ENCODE measurements around the gene CERS1.
A peak's percentile ranks its signal among the peaks of the same experiment; 100 is the strongest.
"Not testable (repeated sequence)": the region's sequence is repeated elsewhere in the genome, so short reads cannot be mapped to it uniquely, and the experiment has no call there.

Gene CERS1

DNA sequence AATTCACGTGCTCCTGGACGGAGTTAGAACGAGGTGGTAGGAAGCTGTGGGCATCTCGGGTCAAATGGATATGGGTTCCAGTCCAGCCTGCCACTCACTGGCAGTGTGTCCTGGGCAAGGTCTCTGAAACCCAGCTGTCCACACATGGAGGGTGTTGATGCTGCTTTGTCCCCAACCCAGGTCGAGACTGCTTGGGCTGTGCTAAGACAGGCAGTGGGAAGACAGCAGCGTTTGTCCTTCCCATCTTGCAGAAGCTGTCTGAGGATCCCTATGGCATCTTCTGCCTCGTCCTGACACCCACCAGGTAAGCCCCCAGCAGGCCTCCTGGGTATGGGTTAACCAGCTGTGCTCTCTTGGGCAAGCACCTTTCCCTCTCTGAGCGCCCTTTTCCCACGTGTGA is 24.4 kb upstream of the CERS1 start:
- TF ChIP-seq SPI1 (IDR thresholded peaks at IDR 0.05; ENCODE audit: low read depth, low read length) (no peak), POLR2A (IDR thresholded peaks at IDR 0.05; ENCODE audit: low read depth, low read length) (no peak), POLR2AphosphoS5 (IDR thresholded peaks at IDR 0.05; ENCODE audit: low read depth, low read length) (no peak), TAF1 (IDR thresholded peaks at IDR 0.05; ENCODE audit: low read depth, low read length) (no peak), POU2F2 (IDR thresholded peaks at IDR 0.05; ENCODE audit: low read depth, low read length) (no peak), PAX5 (IDR thresholded peaks at IDR 0.05; ENCODE audit: insufficient read depth, low read length, severe bottlenecking) (no peak)
- FAIRE-seq (no peak), DNase-seq (ENCODE audit: insufficient read length, low spot score) (no peak)

DNA sequence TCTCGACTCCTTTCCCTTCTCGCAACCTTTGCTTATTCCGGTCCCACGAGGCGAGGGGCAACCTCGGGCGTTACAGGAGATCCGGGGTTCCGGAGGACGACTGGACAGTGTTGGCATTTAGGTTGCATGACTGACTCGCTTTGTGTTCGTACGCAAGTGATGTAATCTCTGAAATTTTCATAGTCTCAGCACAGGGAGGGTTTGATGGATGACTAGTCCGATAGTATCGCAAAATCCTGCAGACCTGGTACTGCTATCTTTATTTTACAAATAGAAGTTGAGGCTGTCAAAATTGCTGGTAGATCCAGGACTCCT is 23.9 kb upstream of the CERS1 start:
- no peak for DNase-seq (ENCODE audit: insufficient read length, low spot score)
- no peak for TF ChIP-seq POU2F2 (IDR thresholded peaks at IDR 0.05; ENCODE audit: low read depth, low read length)
- no peak for TF ChIP-seq TAF1 (IDR thresholded peaks at IDR 0.05; ENCODE audit: low read depth, low read length)
- TF ChIP-seq POLR2AphosphoS5 (IDR thresholded peaks at IDR 0.05; ENCODE audit: low read depth, low read length) = no peak
- TF ChIP-seq SPI1 (IDR thresholded peaks at IDR 0.05; ENCODE audit: low read depth, low read length) = no peak
- TF ChIP-seq POLR2A (IDR thresholded peaks at IDR 0.05; ENCODE audit: low read depth, low read length) = no peak
- no peak for TF ChIP-seq PAX5 (IDR thresholded peaks at IDR 0.05; ENCODE audit: insufficient read depth, low read length, severe bottlenecking)
- FAIRE-seq = no peak

DNA sequence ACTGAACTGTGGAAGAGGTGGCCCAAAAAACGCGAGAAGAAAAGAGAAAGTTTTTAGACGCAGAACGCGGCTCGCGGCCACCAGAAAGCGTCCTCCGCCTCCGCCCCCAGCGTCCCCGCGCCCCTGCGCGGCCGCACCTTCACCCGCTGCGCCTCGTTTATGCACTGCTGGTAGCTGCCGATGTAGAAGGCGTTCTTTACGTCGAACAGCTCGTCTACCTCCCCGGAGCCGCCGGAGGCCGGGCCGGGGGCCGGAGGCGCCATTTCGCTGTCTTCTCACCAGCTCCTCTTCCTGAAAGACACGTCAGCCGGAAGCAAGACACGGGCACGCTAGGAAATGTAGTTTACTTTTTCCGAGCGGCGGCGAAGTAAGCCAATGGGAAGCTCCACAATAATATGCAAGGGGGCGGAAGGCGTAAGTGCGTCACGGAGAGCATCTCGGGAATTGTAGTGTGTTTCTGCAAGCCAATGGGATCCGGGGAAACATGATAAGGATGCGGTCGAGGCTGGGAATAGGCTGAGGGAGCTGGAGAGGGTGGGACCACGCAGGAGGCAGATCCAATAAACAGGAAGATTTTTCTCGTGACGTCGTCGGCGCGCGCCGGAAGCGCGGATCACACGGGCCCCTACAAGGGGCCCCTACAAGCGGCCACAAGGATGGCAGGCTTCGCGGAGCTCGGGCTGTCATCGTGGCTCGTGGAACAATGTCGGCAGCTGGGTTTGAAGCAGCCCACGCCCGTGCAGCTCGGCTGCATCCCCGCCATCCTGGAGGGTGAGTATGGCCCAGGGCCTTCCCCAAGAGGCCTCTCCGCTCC is 23.3 kb upstream of the CERS1 start, which contains the start of the genes COPE and DDX49:
COPE (minus strand) TSS at position 302 of the 814 bp plus-strand sequence; CDS start at position 263, 39 bp downstream.
DDX49 (plus strand) TSS at position 630 of the 814 bp plus-strand sequence; CDS start at position 657, 27 bp downstream.
- TF ChIP-seq TAF1 (IDR thresholded peaks at IDR 0.05; ENCODE audit: low read depth, low read length) (peak; percentile 94), POLR2AphosphoS5 (IDR thresholded peaks at IDR 0.05; ENCODE audit: low read depth, low read length) (peak; percentile 91), POLR2A (IDR thresholded peaks at IDR 0.05; ENCODE audit: low read depth, low read length) (peak; percentile 94), POU2F2 (IDR thresholded peaks at IDR 0.05; ENCODE audit: low read depth, low read length) (peak; percentile 90), PAX5 (IDR thresholded peaks at IDR 0.05; ENCODE audit: insufficient read depth, low read length, severe bottlenecking) (no peak), SPI1 (IDR thresholded peaks at IDR 0.05; ENCODE audit: low read depth, low read length) (no peak)
- FAIRE-seq = peak; percentile 99
- peak; percentile 98 for DNase-seq (ENCODE audit: insufficient read length, low spot score)

DNA sequence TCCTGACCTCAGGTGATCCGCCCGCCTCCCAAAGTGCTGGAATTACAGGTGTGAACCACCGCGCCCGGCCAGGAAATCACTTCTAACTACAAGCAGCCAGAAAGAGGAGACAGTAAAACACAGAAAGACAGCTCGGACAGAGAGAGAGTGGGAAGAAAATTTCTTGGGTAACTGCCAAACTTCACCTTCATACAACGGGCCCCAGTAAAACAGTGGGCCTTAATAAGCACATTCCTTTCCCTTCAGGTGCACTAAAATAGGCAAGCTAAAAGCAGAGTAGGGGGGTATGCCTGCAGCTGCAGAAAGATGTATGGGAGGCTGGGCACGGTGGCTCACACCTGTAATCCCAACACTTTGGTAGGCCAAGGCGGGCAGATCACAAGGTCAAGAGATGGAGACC is 21.6 kb upstream of the CERS1 start:
- DNase-seq (ENCODE audit: insufficient read length, low spot score); FAIRE-seq: not testable (repeated sequence)

DNA sequence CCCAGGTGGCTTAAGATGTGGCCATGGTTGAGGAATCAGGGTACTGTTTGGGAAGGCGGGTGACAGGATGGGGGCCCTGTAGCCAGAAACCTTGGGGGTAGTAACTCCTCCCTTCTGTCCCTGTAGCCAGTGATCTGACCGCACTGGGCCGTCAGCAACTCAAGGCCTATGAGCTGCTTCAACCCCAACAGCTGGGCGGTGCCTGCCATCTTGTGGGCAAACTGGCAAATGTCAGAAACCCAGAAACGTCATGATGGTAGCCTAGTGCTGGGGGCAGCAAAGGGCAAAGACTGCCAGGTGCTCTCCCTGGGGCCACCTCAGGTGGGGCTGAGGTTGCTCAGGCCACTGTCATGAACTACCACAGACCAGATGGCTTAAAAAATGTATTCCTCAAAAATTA is 19.7 kb upstream of the CERS1 start:
- no peak for FAIRE-seq
- TF ChIP-seq POLR2AphosphoS5 (IDR thresholded peaks at IDR 0.05; ENCODE audit: low read depth, low read length) = no peak
- no peak for TF ChIP-seq SPI1 (IDR thresholded peaks at IDR 0.05; ENCODE audit: low read depth, low read length)
- no peak for TF ChIP-seq POU2F2 (IDR thresholded peaks at IDR 0.05; ENCODE audit: low read depth, low read length)
- DNase-seq (ENCODE audit: insufficient read length, low spot score) = no peak

DNA sequence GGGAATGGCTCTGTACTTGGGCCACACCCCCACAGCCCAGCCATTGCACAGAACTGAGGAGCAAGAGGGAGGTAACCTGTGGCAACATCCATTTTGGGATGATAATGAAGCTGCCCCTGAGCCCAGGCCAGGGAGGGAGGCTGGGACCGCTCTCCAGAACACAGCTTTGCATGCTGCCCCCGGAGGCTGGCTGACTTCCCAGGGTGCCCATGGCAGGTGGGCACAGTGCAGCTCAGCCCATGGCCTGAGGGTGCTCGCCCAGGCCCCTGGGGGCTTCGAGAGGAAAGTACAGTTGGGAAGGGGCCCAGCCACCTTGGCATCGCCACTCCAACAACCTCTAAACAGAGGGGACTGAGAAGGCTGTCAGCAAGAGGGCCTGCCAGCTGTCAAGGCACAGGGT is 17.5 kb upstream of the CERS1 start:
- no peak for FAIRE-seq
- no peak for DNase-seq (ENCODE audit: insufficient read length, low spot score)
- TF ChIP-seq SPI1 (IDR thresholded peaks at IDR 0.05; ENCODE audit: low read depth, low read length) (no peak), POLR2A (IDR thresholded peaks at IDR 0.05; ENCODE audit: low read depth, low read length) (no peak), TAF1 (IDR thresholded peaks at IDR 0.05; ENCODE audit: low read depth, low read length) (no peak), POLR2AphosphoS5 (IDR thresholded peaks at IDR 0.05; ENCODE audit: low read depth, low read length) (no peak), PAX5 (IDR thresholded peaks at IDR 0.05; ENCODE audit: insufficient read depth, low read length, severe bottlenecking) (no peak), POU2F2 (IDR thresholded peaks at IDR 0.05; ENCODE audit: low read depth, low read length) (no peak)

DNA sequence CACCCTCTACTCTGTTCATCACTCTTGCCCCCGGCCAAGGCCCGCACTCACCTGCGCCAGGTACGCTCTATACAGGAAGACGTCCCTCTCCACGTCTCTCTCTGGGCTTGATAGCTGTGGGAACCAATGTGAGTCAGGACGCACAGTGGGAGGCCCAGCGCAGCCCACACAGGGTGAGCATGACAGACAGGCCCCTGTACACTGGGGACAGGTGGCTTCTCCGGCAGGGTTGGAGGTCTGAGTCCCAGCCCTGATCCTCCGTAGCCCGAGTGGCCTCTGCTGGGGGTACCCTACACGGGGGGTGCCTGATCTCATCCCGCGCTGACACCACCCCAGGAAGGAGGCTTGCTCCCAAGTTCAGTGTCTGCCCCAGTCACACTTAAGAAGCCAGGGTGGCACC is 17.0 kb upstream of the CERS1 start:
- no peak for DNase-seq (ENCODE audit: insufficient read length, low spot score)
- TF ChIP-seq POU2F2 (IDR thresholded peaks at IDR 0.05; ENCODE audit: low read depth, low read length) (no peak), POLR2AphosphoS5 (IDR thresholded peaks at IDR 0.05; ENCODE audit: low read depth, low read length) (peak; percentile 32; the same call in 1 of the 2 replicates)
- FAIRE-seq = no peak

DNA sequence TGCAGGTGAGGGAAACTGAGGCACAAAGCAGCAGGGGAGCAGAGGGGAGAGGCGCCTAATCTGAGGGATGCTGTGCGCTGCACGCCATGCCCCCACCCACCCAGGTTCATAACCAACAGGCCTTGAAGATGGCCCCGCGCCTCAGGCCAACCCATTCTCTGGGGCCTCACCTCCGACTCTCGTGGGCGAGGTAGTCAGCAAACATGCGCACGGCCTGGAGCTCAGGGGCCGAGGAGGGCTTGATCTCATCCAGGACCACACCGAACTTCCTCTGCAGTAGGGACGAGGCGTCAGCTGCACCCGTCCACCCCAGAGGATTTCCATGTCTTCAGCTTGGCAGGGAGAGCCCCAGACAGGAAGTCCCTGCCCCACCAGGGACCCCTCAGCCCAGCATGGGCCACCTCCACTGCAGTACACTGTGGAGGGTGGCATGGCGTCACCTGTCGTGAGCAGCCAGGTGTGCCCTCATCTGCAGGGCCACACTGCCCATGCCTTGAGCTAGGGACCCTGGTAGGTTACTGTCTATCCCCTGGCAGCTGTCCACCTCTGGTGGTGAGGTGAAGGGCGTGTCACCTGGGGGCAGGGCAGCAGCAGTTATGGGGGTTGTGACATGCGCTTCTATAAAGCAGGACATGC is 15.0 kb upstream of the CERS1 start:
- FAIRE-seq (no peak), DNase-seq (ENCODE audit: insufficient read length, low spot score) (no peak)

DNA sequence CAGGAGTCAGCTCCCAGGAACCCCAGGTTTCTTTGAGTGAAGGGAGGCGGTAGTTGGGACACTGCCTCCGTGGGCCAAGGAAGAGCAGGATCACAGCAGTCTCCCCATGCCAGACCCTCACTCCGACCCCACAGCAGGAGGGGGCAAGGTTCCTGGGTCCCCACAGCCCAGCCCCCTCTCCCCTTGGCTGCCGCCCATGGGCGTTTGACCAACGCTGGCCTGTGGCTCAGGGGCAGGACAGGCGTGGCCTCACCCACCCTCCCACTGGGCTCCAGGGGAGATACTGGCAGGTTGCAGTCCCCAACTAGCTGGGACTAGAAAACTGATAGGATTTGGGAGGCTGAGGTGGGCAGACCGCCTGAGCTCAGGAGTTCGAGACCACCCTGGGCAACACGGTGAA is 14.1 kb upstream of the CERS1 start:
- FAIRE-seq = no peak
- DNase-seq (ENCODE audit: insufficient read length, low spot score) = no peak
- no peak for TF ChIP-seq POU2F2 (IDR thresholded peaks at IDR 0.05; ENCODE audit: low read depth, low read length)
- TF ChIP-seq POLR2A (IDR thresholded peaks at IDR 0.05; ENCODE audit: low read depth, low read length) = no peak
- TF ChIP-seq SPI1 (IDR thresholded peaks at IDR 0.05; ENCODE audit: low read depth, low read length) = no peak
- TF ChIP-seq POLR2AphosphoS5 (IDR thresholded peaks at IDR 0.05; ENCODE audit: low read depth, low read length) = no peak
- TF ChIP-seq PAX5 (IDR thresholded peaks at IDR 0.05; ENCODE audit: insufficient read depth, low read length, severe bottlenecking) = no peak
- TF ChIP-seq TAF1 (IDR thresholded peaks at IDR 0.05; ENCODE audit: low read depth, low read length) = no peak

More for the DNA sequence above, 15.0 kb upstream of the CERS1 start:
- TF ChIP-seq POLR2A (IDR thresholded peaks at IDR 0.05; ENCODE audit: low read depth, low read length) (0 out of 2 replicates have a peak, but pooled peaks have one; percentile 20), TAF1 (IDR thresholded peaks at IDR 0.05; ENCODE audit: low read depth, low read length) (no peak)

DNA sequence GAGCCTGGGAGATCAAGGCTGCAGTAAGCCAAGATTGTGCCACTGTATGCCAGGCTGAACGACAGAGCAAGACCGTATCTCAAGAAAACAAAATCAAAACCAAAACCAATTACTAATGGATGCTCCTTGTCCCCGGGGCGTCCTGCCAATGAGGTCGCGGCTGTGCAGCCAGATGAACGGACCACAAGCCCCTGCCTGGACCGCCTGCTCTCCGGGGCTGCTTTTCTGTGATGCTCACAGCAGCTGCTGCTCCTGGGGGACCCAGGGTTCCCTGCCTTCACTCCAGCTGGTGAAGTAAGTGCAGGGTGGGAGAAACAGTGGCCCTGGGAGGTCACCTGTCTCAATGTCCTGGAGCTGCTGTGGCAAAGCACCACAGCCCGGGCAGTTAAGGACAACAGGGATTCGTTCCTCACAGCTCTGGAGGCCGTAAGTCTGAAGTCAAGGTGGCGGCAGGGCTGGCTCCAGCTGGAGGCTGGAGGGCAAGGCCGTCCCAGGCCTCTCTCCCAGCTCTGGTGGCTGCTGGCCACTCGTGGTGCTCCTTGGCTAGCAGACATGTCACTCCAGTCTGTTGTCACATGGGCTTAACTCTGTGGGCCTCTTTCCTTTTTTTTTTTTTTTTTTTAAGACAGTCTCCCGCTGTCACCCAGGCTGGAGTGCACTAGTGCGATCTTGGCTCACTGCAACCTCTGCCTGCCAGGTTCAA is 13.1 kb upstream of the CERS1 start:
- FAIRE-seq (no peak), DNase-seq (ENCODE audit: insufficient read length, low spot score) (no peak)
- TF ChIP-seq PAX5 (IDR thresholded peaks at IDR 0.05; ENCODE audit: insufficient read depth, low read length, severe bottlenecking) = no peak
- TF ChIP-seq TAF1 (IDR thresholded peaks at IDR 0.05; ENCODE audit: low read depth, low read length) = no peak
- TF ChIP-seq POU2F2 (IDR thresholded peaks at IDR 0.05; ENCODE audit: low read depth, low read length) = no peak
- no peak for TF ChIP-seq SPI1 (IDR thresholded peaks at IDR 0.05; ENCODE audit: low read depth, low read length)
- no peak for TF ChIP-seq POLR2AphosphoS5 (IDR thresholded peaks at IDR 0.05; ENCODE audit: low read depth, low read length)
- no peak for TF ChIP-seq POLR2A (IDR thresholded peaks at IDR 0.05; ENCODE audit: low read depth, low read length)
